Glomerular endothelial cell (primary cell): ENCODE measurements around the gene NSA2. TPM values are rescaled to one million over a fixed set of nuclear protein-coding genes. Genes with fewer than 3 reads are reported as not detected.

Experiments used
- DNase-seq: peaks from one replicate; pipeline ENCODE4 v3.0.0-alpha.2; 2011; ENCODE audit warnings: low read depth, low spot score; ENCODE audit errors: extremely low read depth
- total RNA-seq: library from RNA; depleted of rRNA; stranded (reverse); fragments of >200 nt; gene quantifications from 2 replicates; pipeline ENCODE4 v1.2.3, GENCODE V29; 2015

The NSA2 gene
- total RNA-seq, 1 donor from 2014 or later = 57.9 TPM

DNA sequence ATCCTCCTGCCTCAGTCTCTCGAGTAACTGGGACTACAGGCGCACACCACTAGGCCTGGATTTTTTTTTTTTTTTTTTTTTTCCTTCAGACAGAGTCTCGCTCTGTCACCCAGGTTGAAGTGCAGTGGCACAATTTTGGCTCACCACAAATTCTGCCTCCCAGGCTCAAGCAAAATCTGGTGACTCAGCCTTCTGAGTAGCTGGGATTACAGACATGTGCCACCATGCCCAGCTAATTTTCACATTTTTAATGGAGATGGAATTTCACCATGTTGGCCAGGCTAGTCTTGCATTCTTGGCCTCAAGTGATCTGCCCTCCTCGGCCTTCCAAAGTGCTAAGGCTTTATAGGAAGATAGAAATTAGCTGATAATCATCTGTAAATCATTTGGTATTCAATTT lies 43.9 kb downstream of the NSA2 start:
- no peak for DNase-seq

DNA sequence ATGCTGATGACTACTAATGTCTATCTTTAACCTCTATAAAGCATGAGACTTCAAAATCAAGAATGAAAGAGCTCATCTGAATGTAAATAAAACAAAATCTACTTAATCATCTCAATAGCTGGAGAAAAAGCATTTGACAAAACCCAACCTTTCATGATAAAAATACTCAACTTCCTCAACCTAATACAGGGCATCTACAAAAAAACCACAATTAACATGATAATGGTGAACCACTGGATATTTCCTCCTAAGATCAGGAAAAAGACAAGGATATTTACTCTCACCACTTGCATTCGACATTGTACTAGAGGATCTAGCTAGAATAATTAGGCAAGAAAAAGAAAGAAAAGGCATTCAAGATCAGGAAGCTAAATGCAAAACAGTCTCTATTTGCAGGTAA lies 49.8 kb downstream of the NSA2 start:
- DNase-seq = no peak

DNA sequence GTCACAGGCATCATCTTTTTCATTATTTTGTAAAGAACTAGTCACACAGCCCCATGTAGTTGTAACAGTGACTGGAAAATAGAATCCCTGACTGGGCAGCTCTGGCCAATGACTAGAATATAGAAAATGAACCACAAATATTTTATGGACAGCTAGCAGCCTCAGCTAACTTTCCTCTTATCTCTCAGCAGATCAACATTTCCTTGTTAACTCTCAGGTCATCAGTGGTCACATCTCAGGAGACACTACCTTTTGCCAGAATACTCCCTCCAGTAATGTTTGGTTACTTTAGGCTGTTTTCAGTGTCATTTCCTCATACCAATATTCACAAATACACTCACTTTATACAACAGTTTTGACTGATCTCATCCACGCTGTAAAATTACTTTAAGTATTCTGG lies 55.2 kb downstream of the NSA2 start:
- no peak for DNase-seq

- no peak for DNase-seq
Measured at GRCh38 chr5:74829413-74829812, 62.4 kb downstream of the NSA2 start.

Other genes with a start within 250 kb of the NSA2 start
- gene ENC1, start 126.5 kb upstream of the NSA2 start, total RNA-seq = 116 and 155 TPM in 2 replicates
- 216 and 234 TPM in 2 replicates for gene HEXB, start 82.0 kb upstream of the NSA2 start, total RNA-seq
- 26.1 and 28.6 TPM in 2 replicates for gene GFM2, start 132 bp upstream of the NSA2 start, total RNA-seq
- 0.99 and 1.3 TPM in 2 replicates for gene FAM169A, start 99.1 kb downstream of the NSA2 start, total RNA-seq